Measurements from ENCODE around the gene LY6G6F.

The LY6G6F gene

GRCh38 chr6:31706599-31706998, at the start of gene LY6G6F:
Gene LY6G6F, plus strand, starts transcription at chr6:31706866. Its CDS starts 41 bp downstream, at chr6:31706907.
- no peak for DNase-seq

- DNase-seq = no peak
Measured at GRCh38 chr6:31657406-31658157, 49.1 kb upstream of the LY6G6F start.

GRCh38 chr6:31658158-31658688, 48.4 kb upstream of the LY6G6F start:
- no peak for DNase-seq

- no peak for DNase-seq
Measured at GRCh38 chr6:31658983-31659648, 47.5 kb upstream of the LY6G6F start.

- DNase-seq = no peak
Measured at GRCh38 chr6:31659649-31660380, 46.9 kb upstream of the LY6G6F start.

GRCh38 chr6:31660381-31661261, 46.0 kb upstream of the LY6G6F start, which contains the start of gene C6orf47:
Gene C6orf47, minus strand, starts transcription at chr6:31660778. Its CDS starts 831 bp downstream, at chr6:31659947.
- DNase-seq = peak; percentile 45

- no peak for DNase-seq
Measured at GRCh38 chr6:31661262-31662123, 45.2 kb upstream of the LY6G6F start.

- DNase-seq = no peak
Measured at GRCh38 chr6:31662124-31662723, 44.4 kb upstream of the LY6G6F start.

- DNase-seq = no peak
Measured at GRCh38 chr6:31663126-31663960, 43.3 kb upstream of the LY6G6F start.

- no peak for DNase-seq
Measured at GRCh38 chr6:31663961-31664789, 42.5 kb upstream of the LY6G6F start.

GRCh38 chr6:31664790-31665500, 41.7 kb upstream of the LY6G6F start, which contains the start of gene GPANK1:
Gene GPANK1, minus strand, starts transcription at chr6:31664997. Its CDS starts 519 bp downstream, at chr6:31664478.
- DNase-seq = peak; percentile 92

- peak; percentile 96 for DNase-seq
Measured at GRCh38 chr6:31665501-31666336, 40.9 kb upstream of the LY6G6F start, which contains the start of gene CSNK2B. Gene CSNK2B, plus strand, starts transcription at chr6:31666080. Its CDS starts 752 bp downstream, at chr6:31666832.

GRCh38 chr6:31666337-31666965, 40.2 kb upstream of the LY6G6F start:
- no peak for DNase-seq

GRCh38 chr6:31669676-31670075, 37.0 kb upstream of the LY6G6F start, which contains the start of gene LY6G5B:
Gene LY6G5B, plus strand, starts transcription at chr6:31669976. Its CDS starts 975 bp downstream, at chr6:31670951.
- no peak for DNase-seq

- no peak for DNase-seq
Measured at GRCh38 chr6:31676322-31676903, 30.3 kb upstream of the LY6G6F start.

- no peak for DNase-seq
Measured at GRCh38 chr6:31676904-31677303, 29.8 kb upstream of the LY6G6F start.
